ENCODE measurements around the gene RPTOR. TPM values are rescaled to one million over a fixed set of nuclear protein-coding genes. Genes with fewer than 3 reads are reported as not detected.

RPTOR gene
- polyA plus RNA-seq, 1 donor (not counting 4 experiments of a cell fraction or from before 2014, with no cell fraction given), result 4.0 TPM

- Histone ChIP-seq H3K36me3 (ENCODE audit: control insufficient read depth in 2 of 2, extremely low read depth in 1 of 2, insufficient read depth in 2 of 2, low read length in 2 of 2) (no peaks in the 10 kb centered on the region), H3K9me1 (ENCODE audit: control insufficient read depth, extremely low read depth, insufficient read depth, low read length) (no peaks in the 10 kb centered on the region), H3K4me1 (ENCODE audit: control insufficient read depth, extremely low read depth, insufficient read depth, low read length) (no peaks in the 10 kb centered on the region), H4K20me1 (ENCODE audit: control insufficient read depth, extremely low read depth, insufficient read depth, low read length) (no peaks in the 10 kb centered on the region), H3K4me3 (ENCODE audit: control insufficient read depth in 2 of 3, extremely low read depth in 1 of 3, insufficient read depth in 2 of 3, low read depth in 1 of 3, low read length in 3 of 3) (no peak overlapping the region), H3K27ac (ENCODE audit: control insufficient read depth, insufficient read depth, low read length) (no peak overlapping the region), H3K9ac (ENCODE audit: control insufficient read depth, extremely low read depth, insufficient read depth, low read length) (no peak overlapping the region), H3K27me3 (ENCODE audit: control insufficient read depth, extremely low read depth, insufficient read depth, low read length) (no peaks in the 10 kb centered on the region), H3K4me2 (ENCODE audit: control insufficient read depth, extremely low read depth, insufficient read depth, low read depth, low read length) (no peak overlapping the region), H2AFZ (ENCODE audit: control insufficient read depth, low read length) (no peak overlapping the region), H3K9me3 (ENCODE audit: control insufficient read depth, low read depth, low read length) (no peaks in the 10 kb centered on the region), H3K79me2 (ENCODE audit: control insufficient read depth, insufficient read depth, low read length) (peaks cover 56% of the 10 kb centered on the region)
- no peak for TF ChIP-seq EZH2 (IDR thresholded peaks at IDR 0.05; ENCODE audit: low read length)
- DNase-seq (ENCODE audit: low read depth, low spot score) (no peak), FAIRE-seq (no peak)
- dilution Hi-C loops (cut with MboI; ENCODE audit: extremely low pct_ligation_motif_present, low sequenced_read_pairs), result no loop called here
Measured at GRCh38 chr17:80692931-80693467, 148.4 kb downstream of the RPTOR start.

DNA sequence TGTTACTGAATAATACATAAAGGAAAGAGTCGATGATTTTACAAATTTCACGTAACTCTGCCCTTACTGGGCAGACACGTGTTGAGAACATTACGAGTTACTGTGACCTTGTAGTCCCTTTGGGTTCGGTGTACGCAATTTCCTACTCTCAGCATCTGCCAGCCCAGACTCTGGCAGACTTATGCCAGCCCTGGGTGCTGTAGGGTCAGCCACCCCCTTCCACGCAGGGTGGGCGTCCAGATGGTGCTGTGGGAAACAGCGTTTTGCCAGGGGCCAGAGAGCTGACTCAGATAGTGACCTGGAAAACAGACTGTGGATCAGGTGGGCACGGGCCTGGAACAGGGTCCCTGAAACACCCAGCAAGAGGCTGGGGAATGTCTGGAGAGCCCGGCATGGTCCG is 148.9 kb downstream of the RPTOR start:
- no peaks in the 10 kb centered on the region for H3K9me1 ChIP-seq (ENCODE audit: control insufficient read depth, extremely low read depth, insufficient read depth, low read length)
- H3K36me3 ChIP-seq (ENCODE audit: control insufficient read depth in 2 of 2, extremely low read depth in 1 of 2, insufficient read depth in 2 of 2, low read length in 2 of 2), result no peaks in the 10 kb centered on the region
- H3K9me3 ChIP-seq (ENCODE audit: control insufficient read depth, low read depth, low read length), result no peaks in the 10 kb centered on the region
- no peak overlapping the region for H3K4me2 ChIP-seq (ENCODE audit: control insufficient read depth, extremely low read depth, insufficient read depth, low read depth, low read length)
- no peak for TF ChIP-seq CTCF (optimal IDR thresholded peaks at IDR 0.05 in 1 of 3, IDR thresholded peaks at IDR 0.05 in 1 of 3, conservative IDR thresholded peaks at IDR 0.05 in 1 of 3; ENCODE audit: extremely low read depth in 1 of 3, insufficient read depth in 2 of 3, low read length in 3 of 3)
- TF ChIP-seq EZH2 (IDR thresholded peaks at IDR 0.05; ENCODE audit: low read length), result no peak
- H3K4me1 ChIP-seq (ENCODE audit: control insufficient read depth, extremely low read depth, insufficient read depth, low read length), result no peaks in the 10 kb centered on the region
- no peak overlapping the region for H2AFZ ChIP-seq (ENCODE audit: control insufficient read depth, low read length)
- peaks cover 60% of the 10 kb centered on the region for H3K79me2 ChIP-seq (ENCODE audit: control insufficient read depth, insufficient read depth, low read length)
- no peak overlapping the region for H3K4me3 ChIP-seq (ENCODE audit: control insufficient read depth in 2 of 3, extremely low read depth in 1 of 3, insufficient read depth in 2 of 3, low read depth in 1 of 3, low read length in 3 of 3)
- H3K27me3 ChIP-seq (ENCODE audit: control insufficient read depth, extremely low read depth, insufficient read depth, low read length), result no peaks in the 10 kb centered on the region
- no peak overlapping the region for H3K27ac ChIP-seq (ENCODE audit: control insufficient read depth, insufficient read depth, low read length)
- no peak for DNase-seq (ENCODE audit: low read depth, low spot score)
- dilution Hi-C loops (cut with MboI; ENCODE audit: extremely low pct_ligation_motif_present, low sequenced_read_pairs), result no loop called here
- FAIRE-seq, result no peak
- no peak overlapping the region for H3K9ac ChIP-seq (ENCODE audit: control insufficient read depth, extremely low read depth, insufficient read depth, low read length)
- H4K20me1 ChIP-seq (ENCODE audit: control insufficient read depth, extremely low read depth, insufficient read depth, low read length), result no peaks in the 10 kb centered on the region

Data from keratinocyte (primary cell).